Fibroblast of the aortic adventitia (primary cell): ENCODE results near the gene SLC2A5. TPM values are rescaled to one million over a fixed set of nuclear protein-coding genes. Genes with fewer than 3 reads are reported as not detected.

Experiments
- DNase-seq: peaks from one replicate; pipeline ENCODE4 v3.0.0-alpha.2; 2010; ENCODE audit warnings: low read depth
- H3K4me3 ChIP-seq: 2 replicates; pipeline ENCODE4 v1.5.1; 2011; ENCODE audit warnings: low read depth, mild to moderate bottlenecking, control low read depth, low read length, moderate library complexity
- CTCF ChIP-seq: IDR thresholded peaks from 2 replicates; pipeline ENCODE4 v1.5.1; 2011; ENCODE audit warnings: mild to moderate bottlenecking, low read length, control low read depth, inconsistent platforms; ENCODE audit not compliant: insufficient read depth
- total RNA-seq: library from RNA; depleted of rRNA; stranded (reverse); fragments of >200 nt; gene quantifications from 2 replicates; pipeline ENCODE4 v1.2.3, GENCODE V29; 2012; ENCODE audit warnings: low replicate concordance

Gene SLC2A5
- total RNA-seq, 1 donor: 0.90 TPM

GRCh38 chr1:9084906-9085305 is 15.5 kb upstream of the SLC2A5 start:
- TF ChIP-seq CTCF: no peak
- peak; percentile 47 for DNase-seq
- H3K4me3 ChIP-seq: no peak overlapping the region

- DNase-seq: no peak
- H3K4me3 ChIP-seq: no peak overlapping the region
- no peak for TF ChIP-seq CTCF
These were observed 12.0 kb upstream of the SLC2A5 start for GRCh38 chr1:9081473-9081872.

- H3K4me3 ChIP-seq: no peak overlapping the region
- no peak for DNase-seq
- no peak for TF ChIP-seq CTCF
These were observed 11.4 kb upstream of the SLC2A5 start for GRCh38 chr1:9080705-9081291.

- DNase-seq: no peak
- no peak for TF ChIP-seq CTCF
- no peak overlapping the region for H3K4me3 ChIP-seq
These were observed 10.7 kb upstream of the SLC2A5 start for GRCh38 chr1:9079988-9080704.

- no peak overlapping the region for H3K4me3 ChIP-seq
- TF ChIP-seq CTCF: no peak
- no peak for DNase-seq
These were observed 9.5 kb upstream of the SLC2A5 start for GRCh38 chr1:9078752-9079500.

- no peak for DNase-seq
- no peak overlapping the region for H3K4me3 ChIP-seq
- no peak for TF ChIP-seq CTCF
These were observed 8.7 kb upstream of the SLC2A5 start for GRCh38 chr1:9078015-9078751.
